GM12891 (cell line): Measurements from ENCODE around the gene TCF7.

Experiments
- DNase-seq: peaks from one replicate; pipeline ENCODE4 v3.0.0; 2011; ENCODE audit warnings: low spot score; ENCODE audit not compliant: insufficient read length
- FAIRE-seq: peaks from 2 replicates; lab custom pipeline; 2011; peaks lifted over from hg19 to GRCh38; lab: Jason Lieb, UNC
- PAX5 ChIP-seq: IDR thresholded peaks from 2 replicates; pipeline ENCODE4 v1.6.1; 2011; ENCODE audit warnings: low read length, moderate library complexity, mild to moderate bottlenecking; ENCODE audit not compliant: insufficient read depth, severe bottlenecking
- POLR2A ChIP-seq: IDR thresholded peaks from 2 replicates; pipeline ENCODE4 v1.6.1; 2011; ENCODE audit warnings: low read depth, low read length, control low read depth
- POLR2AphosphoS5 ChIP-seq: IDR thresholded peaks from 2 replicates; pipeline ENCODE4 v1.6.1; 2011; ENCODE audit warnings: low read depth, low read length, control low read depth
- POU2F2 ChIP-seq: IDR thresholded peaks from 2 replicates; pipeline ENCODE4 v1.6.1; 2011; ENCODE audit warnings: low read depth, mild to moderate bottlenecking, control low read depth, low read length, moderate library complexity
- SPI1 ChIP-seq: IDR thresholded peaks from 2 replicates; pipeline ENCODE4 v1.6.1; 2011; ENCODE audit warnings: low read depth, low read length, control low read depth
- TAF1 ChIP-seq: IDR thresholded peaks from 2 replicates; pipeline ENCODE4 v1.6.1; 2011; ENCODE audit warnings: low read depth, low read length, control low read depth

Gene TCF7

GRCh38 chr5:134116789-134117761 lies 2.6 kb downstream of the TCF7 start:
- FAIRE-seq (no peak), DNase-seq (no peak)
- TF ChIP-seq POLR2A (no peak), PAX5 (no peak), SPI1 (no peak), POLR2AphosphoS5 (no peak), TAF1 (no peak), POU2F2 (no peak)

DNA sequence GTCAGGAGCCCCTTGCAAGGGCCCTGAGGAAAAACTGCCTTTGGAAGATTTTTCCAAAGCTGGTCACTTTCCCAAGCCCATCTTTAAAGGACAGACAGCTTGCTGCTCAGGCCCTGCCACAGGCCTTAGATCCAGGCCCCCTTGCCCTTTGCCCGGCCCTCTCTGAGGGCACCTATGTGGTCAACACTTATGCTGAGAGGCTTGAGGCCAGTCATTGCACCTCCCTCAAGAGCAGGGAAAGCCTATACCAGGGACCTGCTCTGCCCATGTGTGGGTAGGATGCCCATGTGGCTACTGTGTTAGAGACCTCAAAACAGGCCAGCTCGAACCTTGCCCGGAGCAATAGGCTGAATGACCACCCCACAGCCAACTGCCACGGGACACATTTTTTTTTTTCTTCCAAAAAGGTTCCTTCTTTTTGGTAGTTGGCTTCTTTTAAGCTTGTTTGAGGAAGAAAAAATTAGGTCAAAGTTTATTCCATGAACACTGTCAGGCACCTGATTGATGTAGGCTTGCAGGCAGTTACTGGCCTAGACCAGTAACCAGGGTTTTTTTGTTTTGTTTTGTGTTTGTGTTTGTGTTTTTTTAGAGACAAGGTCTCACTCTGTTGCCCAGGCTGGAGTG lies 3.8 kb downstream of the TCF7 start:
- FAIRE-seq = no peak
- TF ChIP-seq POLR2A (no peak), TAF1 (no peak)

GRCh38 chr5:134119720-134120119 lies 5.2 kb downstream of the TCF7 start:
- TF ChIP-seq POLR2AphosphoS5 = no peak
- no peak for TF ChIP-seq POLR2A
- no peak for TF ChIP-seq PAX5
- TF ChIP-seq SPI1 = no peak
- TF ChIP-seq POU2F2 = no peak
- no peak for TF ChIP-seq TAF1
- DNase-seq (no peak), FAIRE-seq (no peak)

More for the DNA sequence above, 3.8 kb downstream of the TCF7 start:
- DNase-seq = no peak

- DNase-seq = no peak
- no peak for FAIRE-seq
- TF ChIP-seq POLR2A = no peak
Measured at GRCh38 chr5:134120386-134121138, 6.1 kb downstream of the TCF7 start.

DNA sequence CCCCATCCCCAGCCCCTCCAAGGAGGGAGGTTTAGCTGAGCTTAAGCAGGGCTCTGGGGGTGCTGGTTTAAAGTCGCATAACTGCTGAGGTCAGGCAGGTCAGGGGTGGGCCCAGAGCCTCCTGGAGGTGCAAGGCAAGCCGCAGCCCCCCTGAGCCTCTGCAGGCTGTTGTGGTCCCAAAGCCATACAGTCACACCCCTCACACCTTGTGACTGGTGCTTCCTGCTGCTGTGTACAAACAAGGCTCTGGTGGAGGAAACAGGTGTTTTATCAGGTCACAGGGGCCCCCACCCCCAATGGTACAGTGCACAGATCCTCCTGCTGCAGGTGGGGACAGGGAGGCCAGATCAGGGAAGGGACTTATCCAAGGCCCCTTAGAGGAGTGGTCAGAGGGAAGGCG lies 8.0 kb downstream of the TCF7 start:
- DNase-seq (no peak), FAIRE-seq (no peak)
- TF ChIP-seq POU2F2 = no peak

DNA sequence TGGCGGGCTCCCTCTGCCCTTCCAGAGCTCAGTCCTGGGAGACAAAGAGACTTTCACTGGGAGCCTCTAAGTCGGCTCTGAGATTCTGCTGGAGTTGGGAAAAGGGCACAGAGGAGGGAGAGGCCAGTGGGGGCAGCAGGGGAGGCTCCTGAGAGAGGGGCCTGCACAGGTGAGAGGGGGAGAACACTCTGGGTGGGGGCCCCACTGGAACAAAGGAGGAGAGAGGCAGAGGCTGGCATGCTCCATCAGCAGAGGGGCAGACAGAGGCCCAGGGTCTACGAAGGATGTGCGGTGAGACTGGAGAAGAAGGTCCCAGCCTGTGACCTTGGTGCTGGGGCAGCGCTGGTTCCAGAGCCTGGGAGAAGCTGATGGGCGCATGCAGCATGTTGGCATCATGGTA lies 8.9 kb downstream of the TCF7 start:
- FAIRE-seq = peak; percentile 13
- TF ChIP-seq POU2F2 (no peak), SPI1 (no peak), POLR2A (no peak), PAX5 (no peak), POLR2AphosphoS5 (no peak), TAF1 (no peak)
- DNase-seq = no peak

GRCh38 chr5:134124289-134125038 lies 10.0 kb downstream of the TCF7 start:
- FAIRE-seq = no peak
- no peak for DNase-seq
- no peak for TF ChIP-seq POLR2A
- no peak for TF ChIP-seq PAX5
- TF ChIP-seq SPI1 = no peak
- no peak for TF ChIP-seq POLR2AphosphoS5
- TF ChIP-seq POU2F2 = no peak

DNA sequence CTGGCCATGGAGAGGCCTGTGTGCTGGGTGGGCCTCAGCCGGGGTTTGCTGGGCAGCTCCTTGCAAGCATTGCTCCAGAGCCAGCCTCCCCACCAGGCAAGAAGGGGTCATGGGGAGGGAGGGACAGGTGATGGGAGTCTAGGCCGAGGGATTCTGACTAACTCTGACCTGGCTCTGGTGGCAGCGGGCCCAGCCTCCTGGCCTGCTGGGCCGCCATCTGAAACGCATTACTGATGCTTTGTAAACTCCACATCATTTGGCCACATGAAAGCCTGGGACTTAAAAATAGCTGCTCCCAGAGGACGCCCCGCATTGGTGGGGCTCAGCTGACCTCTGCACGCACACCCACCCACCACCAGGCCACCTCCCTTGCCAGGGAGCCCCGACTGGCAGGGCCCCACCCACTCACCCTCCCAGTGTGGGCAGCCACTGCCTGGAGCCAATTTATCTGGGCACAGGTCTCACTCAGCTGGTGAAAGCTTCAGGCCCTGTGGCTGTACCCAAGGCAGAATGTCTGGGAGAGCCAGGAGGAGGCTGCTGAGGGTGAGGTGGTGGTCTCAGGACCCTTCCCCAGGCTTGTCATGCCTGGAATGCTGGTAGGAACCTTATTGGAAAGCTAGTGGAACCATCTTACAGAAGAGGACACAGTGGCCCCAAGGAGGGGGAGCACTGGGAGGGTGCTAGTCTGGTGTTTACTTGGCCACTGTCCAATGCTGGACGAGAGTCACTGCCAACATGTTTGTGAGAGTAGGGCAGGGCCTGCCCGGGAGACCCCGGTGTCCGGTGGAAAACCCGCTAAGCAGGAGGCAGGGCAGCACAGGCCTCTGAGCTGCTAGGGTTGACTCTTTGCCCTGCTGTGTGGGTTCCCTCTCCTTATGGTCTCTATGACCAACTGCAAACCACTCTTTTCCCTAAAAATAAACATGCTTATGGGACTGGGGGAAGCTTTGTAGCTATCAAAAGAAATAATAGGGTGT lies 10.8 kb downstream of the TCF7 start:
- DNase-seq = no peak
- no peak for TF ChIP-seq POU2F2
- no peak for TF ChIP-seq SPI1
- no peak for TF ChIP-seq POLR2A
- TF ChIP-seq POLR2AphosphoS5 = no peak
- TF ChIP-seq TAF1 = no peak
- TF ChIP-seq PAX5 = no peak
- peak; percentile 85 for FAIRE-seq
